NK-92 treated with Interleukin-12 subunit alpha and Interleukin-12 subunit beta, amount 100 ng/mL, for 24 hours (cell line): ENCODE results near the gene OTUD5.

Experiments
- DNase-seq: peaks from one replicate; lab custom pipeline; 2025; lab: John Stamatoyannopoulos, UW

OTUD5 gene

DNA sequence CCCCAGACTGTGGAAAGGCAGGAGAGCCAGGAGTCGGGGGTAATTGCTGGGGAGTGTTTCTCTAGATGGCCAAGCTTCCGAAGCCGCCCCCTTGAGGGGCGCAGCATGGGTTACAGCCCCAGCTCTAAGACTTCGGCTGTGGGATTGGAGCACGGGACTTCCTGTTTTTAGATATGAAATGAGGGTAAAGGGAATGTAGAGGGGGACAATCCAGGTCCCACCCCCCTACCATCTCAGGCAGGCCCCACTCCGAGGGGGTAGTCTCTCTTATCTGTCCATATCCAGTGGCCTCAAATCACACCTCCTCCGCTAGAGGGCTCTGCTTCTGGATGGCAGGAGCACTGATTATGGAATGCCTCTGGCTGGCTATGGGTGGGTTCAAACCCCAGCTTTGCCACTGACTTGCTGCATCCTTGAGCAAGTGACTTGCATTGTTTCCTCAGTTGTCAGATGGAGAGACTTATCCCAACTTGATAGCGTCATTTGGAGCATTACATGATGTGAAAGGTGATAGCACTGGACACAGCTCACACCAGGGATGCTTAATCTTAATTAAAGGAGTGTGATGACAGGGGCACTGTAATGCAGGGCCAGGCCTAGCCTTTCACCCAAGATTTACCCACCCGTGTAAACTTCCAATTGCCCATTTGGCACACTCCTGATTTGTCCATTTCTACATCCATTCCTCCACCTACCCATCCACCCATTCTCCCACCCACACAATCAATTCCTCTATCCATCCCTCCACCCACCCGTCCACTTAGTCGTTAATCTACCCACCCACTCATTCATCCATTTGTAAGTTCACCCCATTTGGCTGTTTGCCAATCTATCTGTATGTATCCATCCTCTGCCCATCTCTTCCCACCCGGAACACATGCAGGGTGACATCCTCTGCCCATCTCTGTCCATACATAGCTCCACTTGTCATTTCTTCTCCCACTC lies 15.1 kb upstream of the OTUD5 start:
- DNase-seq = no peak

DNA sequence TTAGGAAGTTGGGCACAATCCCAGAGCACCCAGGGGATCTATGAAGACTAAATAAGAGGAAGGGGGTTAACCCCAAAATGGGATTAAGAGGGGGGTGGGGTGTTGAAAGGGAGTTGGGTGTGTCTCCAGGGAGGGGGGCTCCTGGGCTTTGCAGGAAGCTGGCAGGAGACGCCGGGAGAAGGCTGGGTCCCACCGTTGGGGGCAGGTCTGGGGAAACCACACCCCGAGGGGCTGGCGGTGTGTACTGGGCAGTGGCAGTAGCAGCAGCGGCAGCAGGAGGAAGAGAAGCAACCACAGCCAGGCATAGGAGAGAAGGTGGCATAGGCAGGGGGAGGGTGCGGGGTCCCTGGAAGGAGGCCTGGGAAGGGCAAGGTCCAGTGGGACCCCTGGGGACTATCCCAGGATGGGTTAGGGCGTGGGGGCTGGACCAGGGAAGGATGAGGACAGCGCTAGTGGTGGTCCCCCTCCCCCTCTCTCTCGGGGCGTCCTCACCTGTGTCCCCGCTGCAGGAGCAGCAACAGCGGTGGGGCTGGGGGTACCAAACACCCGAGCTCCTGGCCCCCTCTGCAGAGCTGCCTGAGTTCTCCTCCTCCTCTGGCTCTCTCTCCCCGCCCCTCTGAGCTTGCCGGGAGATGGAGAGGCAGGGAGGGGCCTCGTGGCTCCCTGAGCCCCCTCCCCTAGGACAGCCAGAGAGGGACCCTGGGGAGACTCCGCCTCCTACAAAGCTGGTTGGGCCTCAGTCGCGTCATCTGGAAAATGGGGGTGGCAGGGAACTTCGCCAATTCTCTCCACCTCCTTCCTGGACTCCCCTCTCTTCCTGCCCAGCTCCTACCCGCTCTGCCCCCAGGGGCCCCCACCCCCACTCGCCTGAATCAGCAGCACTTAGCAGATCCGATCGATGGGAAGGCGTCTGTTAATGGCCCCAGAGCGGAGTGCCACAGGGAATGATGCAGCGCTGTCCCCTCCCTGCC lies 14.1 kb upstream of the OTUD5 start, which contains the start of gene KCND1:
Gene KCND1, minus strand, starts transcription at position 596 of the 971 bp plus-strand sequence. CDS start 1,573 bp downstream, outside the sequence.
- no peak for DNase-seq

DNA sequence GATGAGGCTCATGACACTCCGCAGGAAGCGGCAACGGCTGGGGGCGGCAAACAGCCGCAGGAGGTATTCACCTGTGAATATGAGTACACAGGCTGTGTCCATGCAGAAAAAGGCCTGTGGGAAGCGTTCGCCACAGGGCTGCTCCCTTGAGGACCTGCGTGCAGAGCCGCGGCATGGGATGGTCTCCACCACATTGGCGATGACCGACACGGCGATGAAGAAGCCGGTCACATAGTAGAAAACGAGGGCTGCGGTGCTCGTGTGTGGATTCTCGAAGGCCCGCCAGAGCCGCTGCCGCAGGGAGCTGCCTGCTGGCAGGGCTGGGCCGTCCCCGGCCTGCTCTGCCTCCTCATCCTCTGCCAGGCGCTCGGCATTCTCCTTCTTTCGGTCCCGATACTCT lies 12.1 kb upstream of the OTUD5 start:
- DNase-seq = no peak

DNA sequence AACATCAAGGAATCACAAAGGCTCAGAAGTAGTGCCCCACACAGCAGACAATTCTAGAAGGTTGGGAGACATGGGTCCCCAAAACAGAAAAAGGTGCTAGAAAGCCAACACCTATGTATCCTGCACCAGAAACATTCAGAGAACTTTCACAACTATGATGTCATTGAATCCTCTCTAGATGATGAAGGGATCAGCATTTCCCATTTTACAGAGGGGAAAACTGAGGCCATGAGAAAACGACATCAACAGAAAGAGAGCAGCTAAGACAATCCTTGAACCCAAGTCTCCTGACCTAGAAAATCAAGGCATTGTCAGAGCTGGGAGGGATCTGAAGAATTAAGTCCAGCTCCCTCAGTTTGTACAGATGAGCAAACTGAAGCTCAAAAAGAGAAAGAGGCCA lies 11.0 kb upstream of the OTUD5 start:
- DNase-seq = no peak

DNA sequence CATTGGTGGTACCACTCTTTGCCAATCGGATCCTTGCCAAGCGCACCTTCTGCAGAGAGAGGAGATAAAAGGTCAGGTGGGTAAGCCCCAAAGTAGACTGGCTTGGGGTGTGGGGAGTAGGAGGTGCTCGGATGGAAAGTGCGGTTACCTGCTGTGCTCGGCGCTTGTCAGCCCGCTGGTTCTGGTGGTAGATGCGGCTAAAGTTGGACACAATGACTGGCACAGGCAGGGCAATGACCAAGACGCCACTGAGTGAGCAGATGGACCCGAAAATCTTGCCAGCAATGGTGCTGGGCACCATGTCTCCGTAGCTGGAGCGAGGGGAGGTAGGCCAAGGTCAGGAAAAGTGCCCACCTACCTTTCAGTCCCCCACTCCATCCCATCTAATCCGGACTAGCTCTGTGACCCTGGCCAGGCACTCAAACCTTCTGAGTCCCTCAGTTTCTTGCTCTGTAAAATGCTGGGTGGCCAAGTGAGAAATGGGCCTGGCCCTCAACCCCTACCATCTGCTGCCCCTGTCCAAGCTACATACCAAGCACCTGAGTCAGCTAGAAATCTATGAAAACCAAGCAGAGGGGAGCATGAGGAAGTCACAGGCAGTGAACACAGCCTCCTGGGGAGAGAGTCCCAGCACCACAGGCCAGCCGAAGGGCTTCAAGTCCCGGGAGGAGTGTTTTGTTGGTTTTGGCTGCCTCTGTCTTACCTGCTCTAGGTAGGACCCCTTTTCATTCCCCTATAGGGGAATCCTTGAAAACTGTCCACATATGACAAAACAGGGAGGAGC lies 9.6 kb upstream of the OTUD5 start:
- DNase-seq = no peak

DNA sequence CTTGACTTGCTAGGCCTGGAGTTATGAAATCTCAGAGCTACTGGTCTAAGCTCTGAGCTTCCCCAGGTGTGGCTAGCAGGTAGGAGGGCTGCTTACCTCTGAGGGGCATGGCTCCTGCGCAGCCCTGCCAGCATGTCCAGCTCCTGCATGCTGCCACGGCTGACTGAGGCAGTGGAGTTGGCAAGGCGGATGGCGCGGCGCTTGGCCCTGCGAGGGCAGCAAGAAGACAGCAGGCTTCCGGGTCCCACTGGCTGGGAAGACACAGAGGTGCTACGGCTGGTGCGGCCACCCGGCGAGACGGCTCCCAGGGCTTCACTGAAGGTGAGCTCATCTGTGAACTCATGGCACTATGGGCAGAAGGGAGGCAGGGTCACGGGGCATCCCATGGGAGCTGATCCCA lies 8.6 kb upstream of the OTUD5 start:
- no peak for DNase-seq

DNA sequence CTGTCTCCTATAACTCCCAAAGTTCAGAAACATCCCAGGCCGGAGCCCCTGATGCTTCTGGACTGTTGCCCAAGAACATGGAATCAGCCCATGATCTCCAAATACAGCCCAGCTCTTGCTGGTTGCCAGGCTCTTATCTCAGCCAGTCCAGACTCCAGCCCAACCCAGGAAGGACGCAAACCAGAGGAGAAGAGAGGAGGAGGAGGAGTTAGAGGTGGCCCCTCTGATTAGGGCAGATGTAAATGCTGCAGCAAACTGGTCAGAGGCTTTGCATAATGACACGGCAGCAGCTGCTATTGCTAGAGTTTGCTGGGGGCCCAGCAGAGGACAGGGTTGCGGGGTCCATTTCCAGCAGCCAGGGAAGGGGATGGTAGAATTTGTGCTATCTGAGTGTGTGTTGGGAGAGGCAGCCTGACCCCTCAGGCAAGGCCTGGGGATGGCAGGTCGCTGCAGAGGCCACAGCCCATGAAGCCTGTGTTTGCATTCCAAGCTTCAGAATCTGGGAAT lies 4.2 kb upstream of the OTUD5 start:
- no peak for DNase-seq

DNA sequence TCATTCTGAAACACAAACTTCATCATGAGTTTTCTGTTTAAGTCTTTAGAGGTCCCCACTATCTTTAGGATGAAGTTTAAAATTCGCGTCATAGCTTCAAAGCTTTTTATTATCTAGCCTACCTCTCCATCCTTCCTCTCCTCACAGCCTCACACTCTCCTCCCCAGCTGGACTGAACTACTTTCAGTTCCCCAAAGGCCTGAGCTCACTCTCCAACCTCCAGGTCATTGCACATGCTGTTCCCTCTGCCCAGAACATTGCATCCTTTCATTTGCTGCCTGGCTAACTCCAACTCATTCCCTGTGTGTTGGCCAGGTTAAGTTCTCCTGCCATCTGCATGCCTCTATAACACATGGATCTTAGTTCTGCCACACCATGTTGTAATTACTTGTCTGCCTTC lies 2.9 kb upstream of the OTUD5 start:
- DNase-seq = no peak

DNA sequence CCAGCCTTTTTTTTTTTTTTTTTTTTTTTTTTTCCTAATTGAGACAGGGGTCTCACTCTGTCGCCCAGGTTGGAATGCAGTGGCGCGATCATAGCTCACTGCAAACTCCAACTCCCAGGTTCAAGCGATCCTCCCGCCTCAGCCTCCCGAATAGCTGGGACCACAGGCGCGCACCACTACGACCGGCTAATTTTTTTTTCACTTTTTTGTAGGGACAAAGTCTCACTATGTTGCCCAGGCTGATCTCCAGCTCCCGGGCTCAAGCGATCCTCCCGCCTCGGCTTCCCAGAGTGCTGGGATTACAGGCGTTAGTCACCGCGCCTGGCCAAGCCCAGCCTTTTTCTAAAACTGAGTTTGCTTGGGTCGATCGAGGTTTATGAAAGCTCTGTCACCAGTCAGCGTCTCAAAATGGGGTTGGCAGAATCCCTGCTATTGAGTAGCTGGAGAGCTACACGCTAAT lies 1.3 kb upstream of the OTUD5 start:
- DNase-seq = no peak

DNA sequence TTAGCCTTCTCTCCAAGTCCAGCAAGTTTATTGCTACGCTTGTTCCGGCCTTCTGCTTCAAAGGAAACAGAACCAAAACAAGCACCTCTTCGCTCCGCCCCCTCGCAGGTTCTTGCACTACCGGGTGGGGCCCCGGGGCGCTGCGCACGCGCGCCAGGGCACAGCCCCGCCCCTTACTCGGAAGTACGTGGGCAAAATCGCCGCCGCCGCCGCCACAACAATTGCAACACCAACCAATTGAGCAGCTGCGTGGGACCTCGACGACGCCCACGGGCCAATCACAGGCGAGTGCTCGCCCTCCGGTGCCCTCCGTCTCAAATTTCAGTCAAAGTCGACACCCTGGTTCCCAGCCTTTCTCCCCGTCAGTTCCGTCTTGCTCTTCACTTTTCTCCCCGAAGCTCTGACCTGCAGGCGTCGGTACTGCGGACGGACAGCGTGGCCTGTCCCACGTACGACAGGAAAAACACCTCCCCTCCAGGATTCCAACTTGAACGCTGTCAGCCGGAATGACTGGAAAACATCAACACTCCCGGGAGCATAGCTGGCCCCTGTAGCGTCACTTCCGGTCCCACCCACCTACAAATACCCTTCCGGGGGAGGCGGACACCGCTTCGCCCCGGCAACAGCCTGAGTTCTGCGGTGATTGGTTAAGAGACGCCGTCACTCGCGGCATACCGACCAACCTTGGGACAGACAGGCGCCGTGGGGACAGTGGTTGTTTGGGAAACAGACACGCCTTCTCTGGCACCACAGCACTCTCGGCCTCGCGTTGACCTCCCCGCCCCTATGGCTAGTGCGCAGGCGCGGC lies 624 bp upstream of the OTUD5 start:
- peak; percentile 93 for DNase-seq

DNA sequence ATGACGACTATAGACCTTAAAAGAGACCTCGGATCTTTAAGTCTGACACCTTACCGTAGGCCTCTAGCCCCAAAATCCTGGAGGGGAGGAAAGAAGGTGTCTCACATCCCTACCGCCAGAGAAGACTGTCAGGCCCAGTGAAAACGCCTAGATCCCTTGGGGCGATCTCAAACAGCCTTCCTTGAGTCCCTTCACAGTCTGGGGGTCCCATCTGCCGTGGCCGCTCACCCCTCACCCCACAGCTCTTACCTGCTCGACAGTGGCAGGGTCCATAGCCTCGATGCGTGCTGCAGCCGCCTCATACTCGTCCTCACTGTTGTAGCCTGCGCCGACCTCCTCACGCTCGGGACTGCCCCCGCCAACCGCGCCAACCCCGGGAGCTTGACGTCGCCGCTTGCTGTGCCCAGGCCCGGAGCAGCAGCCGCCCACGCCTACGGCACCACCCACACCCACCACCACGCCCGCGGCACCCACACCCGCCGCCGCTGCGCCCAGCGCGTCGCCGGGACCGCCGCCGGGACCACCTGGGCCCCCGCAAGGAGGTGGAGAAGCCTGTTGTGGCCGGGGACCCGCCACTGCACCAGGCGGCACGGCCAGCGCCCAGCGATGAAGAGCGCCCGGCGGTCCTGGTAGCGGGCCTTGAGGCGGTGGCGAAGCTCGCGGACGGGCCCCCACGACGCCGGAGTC lies 536 bp downstream of the OTUD5 start:
- DNase-seq = no peak

DNA sequence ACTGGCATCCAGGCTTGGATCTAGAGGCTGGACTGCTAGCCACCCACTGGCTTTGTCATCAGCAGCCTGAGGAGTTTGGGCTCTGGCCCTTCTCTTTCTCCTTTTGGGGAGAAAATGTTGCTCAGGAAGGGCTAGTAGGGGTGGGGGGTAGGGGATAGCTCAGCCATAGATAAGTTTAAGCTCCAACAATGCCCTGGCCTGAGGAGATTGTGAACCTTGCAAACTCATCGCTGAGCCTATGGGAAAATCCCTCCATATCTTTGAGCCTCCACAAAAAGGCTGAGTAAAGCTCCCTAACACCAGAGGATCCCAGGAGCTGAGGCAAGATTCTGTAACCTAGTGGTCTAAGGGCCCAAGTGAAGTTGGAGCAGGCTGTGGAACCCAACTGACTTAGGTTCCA lies 8.8 kb downstream of the OTUD5 start:
- DNase-seq = no peak

DNA sequence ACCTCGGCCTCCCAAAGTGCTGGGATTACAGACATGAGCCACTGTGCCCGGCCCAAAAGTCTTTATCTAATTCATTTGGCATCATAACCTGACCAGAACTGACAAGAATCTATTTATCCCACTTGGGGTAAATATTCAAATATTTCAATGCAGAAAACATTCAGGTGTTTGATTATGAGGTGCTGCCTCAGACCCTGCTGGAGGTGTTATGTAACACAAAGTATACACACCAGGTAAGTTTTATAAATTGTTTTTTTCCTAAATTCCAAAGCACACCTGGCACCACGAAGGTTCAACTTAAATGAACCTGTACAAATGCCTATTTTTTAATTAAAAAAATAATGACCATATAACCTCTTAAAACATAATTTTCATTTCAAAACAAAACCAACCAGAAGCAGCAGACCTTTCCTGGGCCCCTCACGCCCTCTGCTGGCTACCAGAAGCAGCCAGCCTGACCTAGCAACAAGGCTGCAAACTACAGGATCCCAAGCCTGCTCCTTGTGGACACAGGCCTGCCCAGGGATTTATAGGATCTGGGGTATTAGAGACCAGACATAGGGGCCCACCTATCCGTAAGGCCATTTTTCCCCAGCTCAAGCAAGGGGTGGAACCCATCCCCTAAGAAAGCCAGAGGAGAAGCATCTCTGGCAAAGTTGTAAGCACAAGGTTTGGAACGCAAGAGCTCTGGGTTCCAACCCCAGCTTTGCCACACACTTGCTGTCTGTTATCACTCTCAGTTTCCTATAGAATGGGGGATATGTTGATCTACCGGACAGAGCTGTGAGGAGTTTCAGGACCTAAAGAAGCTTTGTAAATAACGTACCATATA lies 11.7 kb downstream of the OTUD5 start:
- DNase-seq = peak; percentile 24

DNA sequence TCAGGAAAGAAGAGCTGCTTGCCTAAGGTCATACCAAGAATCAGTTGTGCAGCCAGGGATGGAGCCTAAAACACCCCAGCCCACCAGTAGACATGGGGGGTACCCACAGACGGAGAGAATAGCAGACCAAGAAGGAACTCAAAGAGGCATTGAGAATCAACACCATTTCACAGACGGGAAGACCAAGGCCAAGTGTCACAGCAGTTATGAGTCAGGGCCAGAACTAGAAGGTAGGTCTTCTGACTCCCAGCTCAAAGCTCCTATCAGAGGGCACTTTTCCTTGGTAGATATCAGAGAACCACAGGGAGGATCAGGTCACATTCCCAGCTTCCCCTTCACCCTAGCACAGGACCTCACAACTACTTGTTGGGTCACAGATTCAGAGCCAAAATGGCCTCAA lies 14.5 kb downstream of the OTUD5 start:
- no peak for DNase-seq

DNA sequence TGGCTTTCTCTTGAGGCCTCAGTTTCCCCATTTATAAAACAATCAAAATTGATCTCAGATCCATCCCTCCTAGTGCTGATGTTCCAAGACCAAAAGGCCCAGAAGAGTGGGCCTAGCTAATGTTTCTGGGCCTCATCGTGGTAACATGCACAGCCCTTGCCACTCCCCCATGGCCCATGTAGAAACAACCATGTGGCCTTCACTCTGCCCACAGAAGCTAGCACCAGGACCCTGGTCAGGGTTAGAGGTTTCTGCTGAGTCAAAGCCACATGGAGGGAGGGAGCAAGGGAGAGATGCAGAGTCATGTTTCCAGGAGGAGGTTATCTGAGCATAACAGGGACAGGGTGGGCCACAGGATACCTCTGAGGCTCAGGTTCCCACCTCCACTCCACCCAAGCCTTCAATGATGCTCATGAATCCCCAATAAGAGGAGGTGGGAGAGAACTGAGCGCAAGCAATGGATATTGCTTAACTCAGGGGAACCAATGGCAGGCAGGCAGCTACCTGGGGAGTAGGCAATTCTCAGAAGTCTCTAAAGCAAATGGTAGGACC lies 16.9 kb downstream of the OTUD5 start:
- DNase-seq = peak; percentile 32

DNA sequence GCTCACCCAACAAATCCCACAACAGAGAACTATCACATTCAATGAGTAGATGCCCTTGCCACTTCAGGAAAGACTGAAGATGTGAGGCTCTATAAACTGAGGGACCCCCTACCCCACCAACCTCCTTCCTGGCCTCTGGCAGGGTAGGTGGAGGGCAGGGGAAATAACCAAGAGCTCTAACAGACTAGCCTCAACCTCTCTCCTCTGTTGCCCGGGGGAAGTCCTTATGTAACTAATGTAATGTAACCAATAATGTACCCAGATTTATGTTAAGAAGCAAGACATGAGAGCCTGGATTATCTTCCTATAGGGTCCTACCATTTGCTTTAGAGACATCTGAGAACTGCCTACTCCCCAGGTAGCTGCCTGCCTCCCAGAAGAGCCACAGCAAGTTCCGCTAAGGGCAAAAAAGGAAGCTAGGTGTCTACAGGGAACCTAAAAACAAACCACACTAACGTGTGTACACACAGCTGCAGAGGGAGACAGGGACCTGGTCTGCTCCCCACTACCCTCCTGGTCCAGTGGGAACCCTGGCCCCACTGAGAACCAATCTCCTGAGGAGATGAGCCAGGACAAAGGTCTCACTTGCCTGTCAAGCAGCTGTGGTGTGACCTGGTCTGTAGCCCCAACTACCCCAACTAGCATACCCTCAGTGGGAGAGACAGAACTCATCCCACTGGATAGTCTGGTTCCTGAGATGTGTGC lies 17.7 kb downstream of the OTUD5 start:
- no peak for DNase-seq

DNA sequence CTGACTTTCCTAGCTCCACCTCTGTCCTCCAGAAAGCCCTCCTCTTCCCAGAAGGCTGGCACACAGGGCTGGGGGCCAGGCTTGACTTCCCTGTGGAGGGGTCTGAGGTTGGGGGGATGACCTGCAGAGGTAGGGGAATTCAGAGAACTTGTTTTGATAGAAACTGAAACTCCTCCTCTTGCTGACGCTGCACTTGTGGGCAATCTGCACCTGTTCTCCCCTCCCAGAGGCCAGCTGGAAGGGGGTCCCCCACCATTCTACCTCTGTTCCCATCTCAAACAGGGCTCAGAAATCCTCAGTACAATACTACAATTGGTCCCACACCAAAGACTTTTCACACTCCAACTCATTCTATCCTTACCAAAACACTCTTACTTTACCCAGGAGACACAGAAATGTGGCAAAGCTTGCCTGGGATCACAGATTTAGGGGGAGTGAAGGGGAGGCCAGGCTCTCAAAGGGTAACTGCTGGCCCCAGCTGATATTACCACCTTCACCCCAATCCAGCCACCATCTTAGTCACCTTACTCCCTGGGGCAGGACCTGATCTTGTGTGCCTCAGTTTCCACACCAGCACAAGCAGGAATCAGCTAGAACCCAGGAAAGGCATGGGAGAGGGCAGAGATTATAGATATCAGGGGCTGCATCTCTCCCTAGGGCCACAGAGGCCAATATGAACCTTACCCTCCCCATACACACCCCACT lies 18.5 kb downstream of the OTUD5 start:
- peak; percentile 21 for DNase-seq
